Activated CD4-positive, alpha-beta memory T cell treated with anti-CD3 and anti-CD28 coated beads, Interleukin-2, amount 10 ng/mL, durations not matched to agents 7 days and 5 days (primary cell): ENCODE measurements around the gene IZUMO4. TPM values are rescaled to one million over a fixed set of nuclear protein-coding genes. Genes with fewer than 3 reads are reported as not detected.

Experiments
- CTCF ChIA-PET: fragments of 350-600 bp; sonication (Branson Sonifier 250); formaldehyde crosslinking; loops from one replicate; lab custom pipeline; 2021; ENCODE audit warnings: antibody characterized with exemption, inconsistent platforms; lab: Charles Lee
- POLR2A ChIA-PET: fragments of 350-600 bp; sonication (Branson Sonifier 250); formaldehyde crosslinking; loops from one replicate; lab custom pipeline; 2021; ENCODE audit warnings: antibody characterized with exemption; lab: Charles Lee
- DNase-seq: peaks from one replicate; pipeline ENCODE4 v3.0.0-alpha.2; 2020
- H3K27ac Mint-ChIP-seq: one replicate; pipeline ENCODE4 v1.8.0; 2021; ENCODE audit warnings: mild to moderate bottlenecking, mixed read lengths
- H3K27me3 Mint-ChIP-seq: one replicate; pipeline ENCODE4 v1.8.0; 2021; ENCODE audit warnings: mixed read lengths
- H3K36me3 Mint-ChIP-seq: one replicate; pipeline ENCODE4 v1.8.0; 2021; ENCODE audit warnings: low read depth, mixed read lengths
- H3K4me1 Mint-ChIP-seq: one replicate; pipeline ENCODE4 v1.8.0; 2021; ENCODE audit warnings: mixed read lengths
- H3K4me3 Mint-ChIP-seq: one replicate; pipeline ENCODE4 v1.8.0; 2021; ENCODE audit warnings: mild to moderate bottlenecking, mixed read lengths
- H3K9me3 Mint-ChIP-seq: one replicate; pipeline ENCODE4 v1.8.0; 2021; ENCODE audit warnings: mixed read lengths
- total RNA-seq, 2 experiments: library from RNA; stranded (reverse); gene quantifications; one replicate each; pipeline ENCODE4 v1.2.3, GENCODE V29; 2021

The IZUMO4 gene
- total RNA-seq, 2 experiments from 2014 or later, result 10.3 to 10.5 TPM

DNA sequence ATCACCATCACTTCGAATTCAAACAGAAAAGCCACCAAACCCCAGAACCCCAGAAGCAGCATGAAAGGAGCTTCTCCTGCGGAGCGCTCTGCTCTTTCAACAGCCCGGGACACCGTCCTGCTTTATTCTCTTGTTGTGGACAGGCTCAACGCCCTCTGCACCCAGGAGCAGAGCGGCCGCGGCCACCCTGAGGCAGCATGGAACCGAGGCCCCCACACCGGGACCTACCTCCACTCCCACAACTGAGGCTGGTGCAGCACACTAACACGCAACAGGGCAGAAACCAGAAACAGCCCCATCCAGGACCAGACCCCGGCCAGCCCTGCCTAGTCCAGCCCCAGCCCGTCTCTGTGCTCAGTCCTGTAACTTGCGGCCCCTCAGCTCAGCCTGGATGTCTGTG lies 47.5 kb downstream of the IZUMO4 start:
- Mint-ChIP-seq H3K27ac (no peak overlapping the region), H3K9me3 (no peaks in the 10 kb centered on the region), H3K36me3 (peaks cover 27% of the 10 kb centered on the region), H3K27me3 (no peaks in the 10 kb centered on the region), H3K4me1 (peaks cover 30% of the 10 kb centered on the region), H3K4me3 (no peak overlapping the region)
- ChIA-PET POLR2A (no interaction called here), CTCF (no interaction called here)
- no peak for DNase-seq

DNA sequence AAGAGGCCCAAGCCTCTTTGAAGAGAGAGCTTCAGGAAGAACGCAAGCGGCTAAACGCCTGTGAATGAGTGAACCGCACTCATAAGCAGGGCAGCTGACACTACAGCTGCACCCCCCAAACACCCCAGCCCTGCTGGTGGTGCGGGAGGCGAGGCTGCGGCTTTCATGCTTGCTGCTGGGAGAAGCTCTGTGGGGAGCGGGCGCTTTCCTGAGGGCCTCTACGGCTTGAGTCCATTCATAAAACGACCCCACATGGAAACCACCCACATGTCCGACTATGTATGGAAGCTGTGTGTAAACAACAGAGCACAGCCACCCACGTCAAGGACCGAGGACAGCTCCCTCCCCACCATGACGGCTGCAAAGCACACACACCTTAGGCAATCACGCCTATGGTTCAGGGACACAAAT lies 49.1 kb downstream of the IZUMO4 start:
- Mint-ChIP-seq H3K4me1 (peaks cover 40% of the 10 kb centered on the region), H3K27me3 (no peaks in the 10 kb centered on the region), H3K4me3 (no peak overlapping the region), H3K9me3 (no peaks in the 10 kb centered on the region), H3K36me3 (peaks cover 30% of the 10 kb centered on the region), H3K27ac (no peak overlapping the region)
- DNase-seq, result no peak
- ChIA-PET POLR2A (interaction anchor here (0.8 to 1.0 kb wide), 2 partner anchors 32 to 49 kb away, joined by 3 read pairs; no protein-coding TSS in a partner anchor), CTCF (interaction anchor here (1.1 kb wide), 1 partner anchor 10 kb away, joined by 3 read pairs; no protein-coding TSS in a partner anchor)

DNA sequence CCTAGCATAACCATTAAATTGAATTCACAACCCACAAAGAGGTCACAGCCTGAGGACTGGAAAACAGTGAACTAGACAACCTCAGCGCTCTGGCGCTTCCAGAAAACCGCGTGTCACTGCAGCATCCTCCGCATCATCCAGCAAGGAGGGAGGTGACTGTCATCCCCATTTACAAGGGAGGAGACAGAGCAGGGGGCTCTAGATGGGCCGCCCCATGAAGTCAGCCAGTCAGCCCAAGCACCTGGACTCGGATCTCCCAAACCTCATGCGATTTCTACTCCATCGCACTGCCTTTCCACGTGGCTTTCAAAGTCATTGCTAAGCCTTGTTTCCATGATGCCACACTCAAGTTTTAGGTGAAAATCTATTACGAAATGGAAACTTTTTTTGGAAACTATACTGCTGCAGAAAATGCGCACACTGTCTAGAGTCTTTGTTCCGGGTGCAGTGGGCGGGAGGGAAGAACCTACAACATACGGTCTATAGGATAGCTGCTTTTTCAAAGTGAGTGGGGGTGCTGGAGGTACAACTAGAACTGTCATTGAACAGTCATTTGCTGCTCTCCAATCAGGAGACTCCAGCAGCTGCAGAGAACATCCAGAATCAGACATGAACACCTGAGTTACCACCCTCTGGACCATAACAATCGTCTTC lies 51.9 kb downstream of the IZUMO4 start:
- H3K9me3 Mint-ChIP-seq, result no peaks in the 10 kb centered on the region
- no peaks in the 10 kb centered on the region for H3K27me3 Mint-ChIP-seq
- CTCF ChIA-PET, result no interaction called here

More for the DNA sequence above, 51.9 kb downstream of the IZUMO4 start:
- H3K4me1 Mint-ChIP-seq, result peaks cover 53% of the 10 kb centered on the region
- POLR2A ChIA-PET, result interaction anchor here (0.9 kb wide), 1 partner anchor 251 kb away, joined by 4 read pairs; no protein-coding TSS in a partner anchor
- H3K4me3 Mint-ChIP-seq, result peak overlapping the region; percentile 72
- peaks cover 28% of the 10 kb centered on the region for H3K36me3 Mint-ChIP-seq
- peak overlapping the region; percentile 67 for H3K27ac Mint-ChIP-seq
- no peak for DNase-seq

Other genes with a start within 250 kb of the IZUMO4 start
- 10 to 100 TPM; 46.5 to 47.5 TPM for gene REXO1, start 248.4 kb upstream of the IZUMO4 start, total RNA-seq
- gene KLF16, start 233.3 kb upstream of the IZUMO4 start, total RNA-seq, result 10 to 100 TPM; 24.6 to 25.7 TPM
- gene ABHD17A, start 211.4 kb upstream of the IZUMO4 start, total RNA-seq, result 100 to 1,000 TPM; 255 to 259 TPM
- 10 to 100 TPM; 13.3 to 15.5 TPM for gene ADAT3, start 191.5 kb upstream of the IZUMO4 start, total RNA-seq
- 10 to 100 TPM; 36.5 to 39.7 TPM for gene SCAMP4, start 191.5 kb upstream of the IZUMO4 start, total RNA-seq
- 100 to 1,000 TPM; 130 to 132 TPM for gene CSNK1G2, start 155.7 kb upstream of the IZUMO4 start, total RNA-seq
- 10 to 100 TPM; 55.4 to 57.1 TPM for gene BTBD2, start 81.2 kb upstream of the IZUMO4 start, total RNA-seq
- 100 to 1,000 TPM; 239 to 253 TPM for gene MKNK2, start 45.7 kb upstream of the IZUMO4 start, total RNA-seq
- gene MOB3A, start 589 bp upstream of the IZUMO4 start, total RNA-seq, result 100 to 1,000 TPM; 242 to 251 TPM
- gene AP3D1, start 54.7 kb downstream of the IZUMO4 start, total RNA-seq, result 100 to 1,000 TPM; 104 to 105 TPM
- 10 to 100 TPM; 55.7 to 57.1 TPM for gene DOT1L, start 67.0 kb downstream of the IZUMO4 start, total RNA-seq
- gene PLEKHJ1, start 139.4 kb downstream of the IZUMO4 start, total RNA-seq, result 10 to 100 TPM; 58.3 to 60.4 TPM
- gene SF3A2, start 139.9 kb downstream of the IZUMO4 start, total RNA-seq, result 100 to 1,000 TPM; 137 to 145 TPM
- gene AMH, start 152.4 kb downstream of the IZUMO4 start, total RNA-seq, result 1 to 10 TPM; 4.6 to 7.6 TPM
- 1 to 10 TPM in 1 of 2 experiments, under 1 TPM in 1; 0.73 to 1.3 TPM for gene JSRP1, start 159.5 kb downstream of the IZUMO4 start, total RNA-seq
- gene PEAK3, start 185.3 kb downstream of the IZUMO4 start, total RNA-seq, result under 1 TPM; 0.70 to 0.88 TPM
- gene LINGO3, start 211.2 kb downstream of the IZUMO4 start, total RNA-seq, result under 1 TPM; 0.40 to 0.63 TPM
- gene LSM7, start 231.7 kb downstream of the IZUMO4 start, total RNA-seq, result 100 to 1,000 TPM; 110 to 115 TPM
- 10 to 100 TPM; 58.9 to 68.2 TPM for gene SPPL2B, start 231.8 kb downstream of the IZUMO4 start, total RNA-seq